Breast epithelium (tissue), 3 donors: ENCODE data around the gene IFI16.

Experiments
- POLR2AphosphoS5 ChIP-seq, 3 donors: sonication (generic); formaldehyde crosslinking; IDR thresholded peaks; one replicate each; pipeline ENCODE4 v1.6.1; 2017; ENCODE audit warnings: antibody characterized with exemption in 3 of 3
- TF ChIP-seq, protein P1 (sequence below), 3 donors: fragments of 450-650 bp; IDR thresholded peaks; one replicate each; pipeline ENCODE4 v1.5.1; 2016 to 2017; ENCODE audit warnings: antibody characterized with exemption in 3 of 3, mild to moderate bottlenecking in 3 of 3, moderate library complexity in 3 of 3

DNA sequence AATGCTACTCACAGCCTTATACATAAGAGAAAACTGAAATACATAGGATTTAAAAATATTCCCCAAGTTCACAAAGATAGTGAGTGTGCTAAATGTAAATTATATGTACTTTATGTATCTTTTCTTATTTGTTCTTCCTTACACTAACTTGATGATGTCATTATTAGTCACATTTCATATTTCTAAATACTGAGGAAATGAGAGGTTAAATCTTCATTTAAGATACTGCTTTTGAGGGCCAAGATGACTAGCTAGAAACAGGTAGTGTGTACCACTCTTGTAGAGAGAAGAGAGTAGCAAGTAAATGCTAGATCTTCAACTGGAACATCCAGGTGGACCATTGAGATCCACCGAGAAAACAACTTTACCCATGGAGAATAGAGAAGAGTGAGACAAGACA lies 48.5 kb upstream of the IFI16 start:
- TF ChIP-seq, protein P1, sequence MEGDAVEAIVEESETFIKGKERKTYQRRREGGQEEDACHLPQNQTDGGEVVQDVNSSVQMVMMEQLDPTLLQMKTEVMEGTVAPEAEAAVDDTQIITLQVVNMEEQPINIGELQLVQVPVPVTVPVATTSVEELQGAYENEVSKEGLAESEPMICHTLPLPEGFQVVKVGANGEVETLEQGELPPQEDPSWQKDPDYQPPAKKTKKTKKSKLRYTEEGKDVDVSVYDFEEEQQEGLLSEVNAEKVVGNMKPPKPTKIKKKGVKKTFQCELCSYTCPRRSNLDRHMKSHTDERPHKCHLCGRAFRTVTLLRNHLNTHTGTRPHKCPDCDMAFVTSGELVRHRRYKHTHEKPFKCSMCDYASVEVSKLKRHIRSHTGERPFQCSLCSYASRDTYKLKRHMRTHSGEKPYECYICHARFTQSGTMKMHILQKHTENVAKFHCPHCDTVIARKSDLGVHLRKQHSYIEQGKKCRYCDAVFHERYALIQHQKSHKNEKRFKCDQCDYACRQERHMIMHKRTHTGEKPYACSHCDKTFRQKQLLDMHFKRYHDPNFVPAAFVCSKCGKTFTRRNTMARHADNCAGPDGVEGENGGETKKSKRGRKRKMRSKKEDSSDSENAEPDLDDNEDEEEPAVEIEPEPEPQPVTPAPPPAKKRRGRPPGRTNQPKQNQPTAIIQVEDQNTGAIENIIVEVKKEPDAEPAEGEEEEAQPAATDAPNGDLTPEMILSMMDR (IDR thresholded peaks at IDR 0.05), result no peak
- no peak for TF ChIP-seq POLR2AphosphoS5 (IDR thresholded peaks at IDR 0.05)
